A549 treated with RU486 at 1 μM for 4 hours (cell line): Measurements from ENCODE around the gene MANF. TPM values are rescaled to one million over a fixed set of nuclear protein-coding genes. Genes with fewer than 3 reads are reported as not detected.

Source experiments
- total RNA-seq: library from RNA; stranded (reverse); fragments of 200-300 nt; extraction: Qiagen RNA extraction; gene quantifications from 5 replicates; pipeline ENCODE4 v1.2.3, GENCODE V29; 2022; ENCODE audit warnings: low read depth

MANF gene
- total RNA-seq, result 101 to 135 TPM (median 114 TPM) in 5 replicates

DNA sequence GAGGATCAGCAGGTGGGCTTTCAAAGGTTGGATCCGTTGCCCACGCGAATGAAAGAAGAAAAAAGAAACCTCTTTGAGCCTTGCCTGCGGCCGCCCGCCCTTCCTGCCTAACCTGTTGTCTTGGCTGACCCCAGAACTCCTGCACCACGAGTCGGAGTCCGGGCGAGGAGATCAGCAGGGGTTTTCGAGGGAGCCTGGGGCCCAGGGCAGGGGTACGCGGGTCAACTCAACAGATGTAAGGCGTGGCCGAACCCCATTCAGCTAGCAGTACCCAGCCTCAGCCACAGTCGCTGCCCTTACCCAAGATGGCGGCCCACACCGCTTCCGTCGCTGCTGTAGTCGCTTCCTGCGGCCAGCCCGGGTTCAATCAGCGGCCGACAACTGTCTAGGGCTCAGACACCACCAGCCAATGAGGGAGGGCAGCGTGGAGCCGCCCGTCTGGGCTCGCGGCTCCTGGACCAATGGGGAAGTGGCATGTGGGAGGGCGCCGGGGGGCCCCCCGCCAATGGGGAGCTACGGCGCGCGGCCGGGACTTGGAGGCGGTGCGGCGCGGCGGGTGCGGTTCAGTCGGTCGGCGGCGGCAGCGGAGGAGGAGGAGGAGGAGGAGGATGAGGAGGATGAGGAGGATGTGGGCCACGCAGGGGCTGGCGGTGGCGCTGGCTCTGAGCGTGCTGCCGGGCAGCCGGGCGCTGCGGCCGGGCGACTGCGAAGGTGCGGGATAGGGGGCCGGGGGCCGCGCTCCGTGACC lies at the start of gene MANF:
Gene MANF (plus strand): TSS at position 566 of the 748 bp plus-strand sequence. CDS start 52 bp downstream, at position 618.

DNA sequence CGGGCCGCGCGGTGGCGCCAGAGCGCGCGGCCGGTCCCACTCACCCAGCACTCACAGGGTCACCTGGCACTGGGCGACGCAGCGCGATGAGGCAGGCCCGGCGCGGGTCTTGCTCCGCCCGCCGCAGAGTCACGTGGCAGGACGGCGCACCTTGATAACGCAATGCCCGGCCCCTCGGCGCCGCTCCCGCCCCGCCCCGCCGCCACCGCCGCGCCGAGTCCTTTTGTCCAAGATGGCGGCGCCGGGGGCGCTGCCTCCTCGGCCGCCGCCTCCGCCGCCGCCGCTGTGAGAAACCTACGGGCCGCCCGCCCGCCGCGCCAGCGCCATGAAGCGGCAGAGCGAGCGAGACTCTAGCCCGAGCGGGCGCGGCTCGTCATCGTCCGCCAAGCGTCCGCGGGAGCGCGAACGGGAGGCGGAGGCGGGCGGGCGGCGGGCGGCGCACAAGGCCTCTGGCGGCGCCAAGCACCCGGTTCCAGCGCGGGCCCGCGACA lies 6.0 kb downstream of the MANF start, which contains the start of gene RBM15B:
Gene RBM15B (plus strand): TSS at position 211 of the 491 bp plus-strand sequence. CDS start 115 bp downstream, at position 326.

Other genes starting within 250 kb of the MANF start
- 17.0 to 21.3 TPM (median 19.7 TPM) in 5 replicates for gene RBM15B, start 6.0 kb downstream of the MANF start, total RNA-seq
- 12.3 to 14.2 TPM (median 13.2 TPM) in 5 replicates for gene DCAF1, start 114.7 kb downstream of the MANF start, total RNA-seq
- 3.8 to 4.8 TPM (median 4.1 TPM) in 5 replicates for gene RAD54L2, start 153.4 kb downstream of the MANF start, total RNA-seq